IPS-18c (cell line): ENCODE results near the gene ABCC10.
"Not testable (repeated sequence)": the region's sequence is repeated elsewhere in the genome, so short reads cannot be mapped to it uniquely, and the experiment has no call there.

Source experiments
- H3K4me3 ChIP-seq: 2 replicates; pipeline ENCODE4 v1.7.0; 2013; ENCODE audit warnings: low read depth, mild to moderate bottlenecking, low read length, moderate library complexity; ENCODE audit not compliant: insufficient read depth
- H3K9me3 ChIP-seq: one replicate; pipeline ENCODE4 v1.6.1; 2013; ENCODE audit warnings: mild to moderate bottlenecking, low read length, moderate library complexity; ENCODE audit not compliant: control insufficient read depth, insufficient read depth

The ABCC10 gene

DNA sequence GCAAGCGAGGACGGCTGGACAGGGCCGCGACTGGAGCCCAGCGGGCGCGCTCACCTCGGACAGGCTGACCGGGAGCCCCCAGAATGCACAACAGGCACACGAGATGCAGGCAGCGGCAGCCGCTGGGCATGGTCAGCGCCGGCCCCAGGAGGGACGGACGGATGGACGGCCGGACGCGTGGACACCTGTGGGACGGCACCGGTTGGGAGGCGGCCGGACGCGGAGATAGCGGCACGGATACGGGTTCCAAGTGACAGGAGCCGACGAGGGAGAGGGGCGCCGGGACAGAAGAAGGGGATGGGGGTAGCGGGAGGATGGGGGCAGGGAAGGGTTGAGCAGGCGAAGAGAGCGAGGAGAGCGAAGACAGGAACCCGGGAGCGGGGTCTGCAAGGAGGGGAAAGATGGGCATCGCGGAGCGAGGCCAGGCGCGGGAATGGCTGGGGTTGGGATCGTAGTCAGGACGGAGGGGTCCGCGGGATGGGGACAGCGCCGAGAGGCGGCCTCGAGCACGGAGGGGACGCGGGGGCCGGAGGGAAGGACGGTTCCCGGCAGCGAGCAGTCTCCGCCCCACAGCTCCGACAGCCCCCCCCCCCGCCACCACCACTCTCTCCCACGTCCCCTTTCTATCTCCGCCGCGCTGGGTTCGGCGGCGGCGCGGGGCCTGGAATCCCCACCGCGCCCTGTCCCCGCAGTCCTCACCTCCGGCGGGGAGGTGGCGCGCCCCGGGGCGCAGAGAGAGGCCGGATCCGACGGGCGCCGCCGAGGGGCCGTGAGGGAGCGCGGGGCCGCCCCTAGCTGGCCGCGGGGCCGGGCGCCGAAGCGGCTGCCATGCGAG is 27.6 kb downstream of the ABCC10 start:
- peak overlapping the region; percentile 58 for H3K4me3 ChIP-seq
- H3K9me3 ChIP-seq = no peaks in the 10 kb centered on the region

GRCh38 chr6:43455531-43456428 is 28.4 kb downstream of the ABCC10 start, which contains the start of gene DLK2:
Gene DLK2, minus strand, starts transcription at chr6:43455548. Its CDS starts 723 bp downstream, at chr6:43454825.
- Histone ChIP-seq H3K4me3 (peak within 1 kb of the TSS; percentile 58), H3K9me3 (no peaks in the 10 kb centered on the region)

DNA sequence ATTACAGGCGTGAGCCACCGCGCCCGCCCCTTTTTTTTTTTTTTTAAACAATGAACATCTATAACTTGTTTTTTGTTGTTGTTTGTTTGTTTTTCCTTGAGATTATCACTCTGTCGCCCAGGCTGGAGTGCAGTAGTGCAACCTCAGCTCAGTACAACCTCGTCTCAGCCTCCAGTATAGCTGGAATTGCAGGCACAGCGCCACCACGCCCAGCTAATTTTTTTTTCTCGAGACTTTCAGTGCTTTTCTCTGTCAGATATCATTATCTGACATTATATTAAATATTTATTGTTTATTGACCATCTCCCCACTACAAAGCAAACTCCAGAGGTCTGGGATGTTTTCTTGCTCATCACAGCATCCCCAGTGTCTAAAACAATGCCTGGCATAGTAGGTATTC is 30.3 kb downstream of the ABCC10 start:
- Histone ChIP-seq H3K9me3 (no peaks in the 10 kb centered on the region), H3K4me3 (no peak overlapping the region)

- not testable (repeated sequence) for H3K4me3 ChIP-seq, H3K9me3 ChIP-seq
These were observed 30.8 kb downstream of the ABCC10 start for GRCh38 chr6:43458154-43458553.

DNA sequence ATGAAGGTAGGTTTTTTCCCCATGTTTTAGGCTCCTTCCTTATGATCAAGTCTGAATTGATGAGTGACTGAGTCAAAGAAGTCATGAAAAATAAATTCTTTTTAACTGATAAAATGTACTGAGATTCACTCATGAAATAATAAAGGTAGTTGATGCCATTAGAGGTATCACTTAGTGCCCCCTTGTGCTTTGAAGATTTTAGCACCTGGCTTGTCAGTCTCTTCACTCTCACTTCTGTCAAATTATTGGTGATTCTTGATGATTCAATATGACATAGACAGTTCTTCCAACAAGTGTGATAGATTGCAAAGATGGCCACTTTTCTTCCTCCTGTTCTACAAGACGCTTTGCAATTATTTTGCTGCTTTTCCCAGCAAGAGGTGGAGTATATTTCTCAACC is 32.2 kb downstream of the ABCC10 start:
- no peaks in the 10 kb centered on the region for H3K9me3 ChIP-seq
- H3K4me3 ChIP-seq = no peak overlapping the region

DNA sequence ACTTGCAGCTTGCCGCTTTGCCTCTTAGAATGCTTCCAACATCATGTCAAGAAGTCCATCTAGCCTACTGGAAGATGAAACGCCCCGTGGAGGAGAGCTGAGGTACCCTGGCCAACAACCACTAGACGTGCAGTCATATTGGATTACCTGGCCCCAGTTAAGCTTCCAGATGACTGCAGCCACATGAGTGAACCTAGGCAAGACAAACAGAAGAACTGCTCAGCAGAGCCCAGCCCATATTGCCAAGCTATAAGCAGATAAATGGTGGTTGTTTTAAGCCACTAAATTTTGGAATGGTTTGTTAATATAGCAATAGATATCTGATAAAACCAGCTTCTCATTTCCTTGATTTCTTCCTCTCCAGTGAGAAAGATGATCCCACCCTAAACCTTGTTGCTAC is 32.7 kb downstream of the ABCC10 start:
- Histone ChIP-seq H3K9me3 (no peaks in the 10 kb centered on the region), H3K4me3 (no peak overlapping the region)

- H3K4me3 ChIP-seq = no peak overlapping the region
These were observed 34.6 kb downstream of the ABCC10 start for GRCh38 chr6:43461936-43462335.

DNA sequence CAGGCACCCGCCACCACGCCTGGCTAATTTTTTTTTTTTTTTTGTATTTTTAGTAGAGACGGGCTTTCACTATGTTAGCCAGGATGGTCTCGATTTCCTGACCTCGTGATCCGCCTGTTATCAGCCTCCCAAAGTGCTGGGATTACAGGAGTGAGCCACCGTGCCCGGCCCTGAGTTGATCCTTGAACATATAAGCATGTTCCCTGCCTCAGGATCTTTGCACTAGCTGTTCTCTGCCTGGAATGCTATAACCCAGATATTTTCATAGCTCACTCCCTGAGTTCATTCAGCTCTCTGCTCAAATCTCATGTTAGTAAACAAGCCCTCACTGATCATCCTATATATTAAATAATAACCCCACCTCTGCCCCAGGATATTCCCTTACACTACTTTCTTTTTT is 37.0 kb downstream of the ABCC10 start:
- Histone ChIP-seq H3K4me3 (no peak overlapping the region), H3K9me3 (no peaks in the 10 kb centered on the region)

More at GRCh38 chr6:43461936-43462335, 34.6 kb downstream of the ABCC10 start:
- H3K9me3 ChIP-seq = no peaks in the 10 kb centered on the region

DNA sequence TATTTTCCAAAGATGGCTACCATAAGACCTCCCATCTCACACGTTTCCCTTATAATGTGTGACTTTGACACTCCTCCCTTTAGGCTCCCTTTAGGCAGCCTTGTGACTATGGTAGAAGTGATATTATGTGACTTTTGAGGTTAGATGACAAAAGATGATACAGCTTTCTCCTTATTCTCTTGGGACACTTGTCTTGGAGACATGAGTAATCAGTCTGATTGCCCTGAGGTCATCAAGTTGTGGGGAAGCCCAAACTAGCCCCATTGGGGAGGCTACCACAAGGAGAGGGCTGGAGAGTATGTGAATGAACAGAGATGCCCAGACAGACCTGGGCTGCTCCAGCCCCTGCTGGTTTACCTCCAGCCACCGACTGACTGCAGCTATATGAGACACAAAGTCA is 38.6 kb downstream of the ABCC10 start:
- Histone ChIP-seq H3K9me3 (no peaks in the 10 kb centered on the region), H3K4me3 (no peak overlapping the region)

- not testable (repeated sequence) for H3K4me3 ChIP-seq
These were observed 39.9 kb downstream of the ABCC10 start for GRCh38 chr6:43467265-43467664.

DNA sequence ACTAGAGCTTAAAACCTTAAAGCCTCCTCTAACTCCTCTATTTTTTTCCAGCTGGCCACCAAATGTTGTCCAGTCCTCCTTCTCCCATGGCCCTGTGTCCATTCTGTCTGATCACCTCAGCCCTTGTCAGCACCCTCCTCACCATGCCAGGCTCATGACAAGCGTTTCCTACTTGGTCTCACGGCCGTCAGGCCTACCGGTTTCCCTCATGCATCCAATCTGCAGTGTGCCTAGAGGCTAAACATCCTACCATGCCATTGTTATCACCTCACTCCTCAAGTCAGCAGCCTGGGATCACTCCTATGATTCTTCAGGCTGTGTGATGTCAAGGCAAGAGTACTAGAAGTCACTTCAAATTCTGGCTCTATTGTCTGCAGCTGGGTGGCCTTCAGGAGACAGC is 40.4 kb downstream of the ABCC10 start:
- H3K4me3 ChIP-seq = no peak overlapping the region; the same call in 1 of the 2 replicates
- H3K9me3 ChIP-seq = no peaks in the 10 kb centered on the region

More at GRCh38 chr6:43467265-43467664, 39.9 kb downstream of the ABCC10 start:
- not testable (repeated sequence) for H3K9me3 ChIP-seq

- H3K4me3 ChIP-seq = no peak overlapping the region
- H3K9me3 ChIP-seq = no peaks in the 10 kb centered on the region
These were observed 40.9 kb downstream of the ABCC10 start for GRCh38 chr6:43468240-43468639.

DNA sequence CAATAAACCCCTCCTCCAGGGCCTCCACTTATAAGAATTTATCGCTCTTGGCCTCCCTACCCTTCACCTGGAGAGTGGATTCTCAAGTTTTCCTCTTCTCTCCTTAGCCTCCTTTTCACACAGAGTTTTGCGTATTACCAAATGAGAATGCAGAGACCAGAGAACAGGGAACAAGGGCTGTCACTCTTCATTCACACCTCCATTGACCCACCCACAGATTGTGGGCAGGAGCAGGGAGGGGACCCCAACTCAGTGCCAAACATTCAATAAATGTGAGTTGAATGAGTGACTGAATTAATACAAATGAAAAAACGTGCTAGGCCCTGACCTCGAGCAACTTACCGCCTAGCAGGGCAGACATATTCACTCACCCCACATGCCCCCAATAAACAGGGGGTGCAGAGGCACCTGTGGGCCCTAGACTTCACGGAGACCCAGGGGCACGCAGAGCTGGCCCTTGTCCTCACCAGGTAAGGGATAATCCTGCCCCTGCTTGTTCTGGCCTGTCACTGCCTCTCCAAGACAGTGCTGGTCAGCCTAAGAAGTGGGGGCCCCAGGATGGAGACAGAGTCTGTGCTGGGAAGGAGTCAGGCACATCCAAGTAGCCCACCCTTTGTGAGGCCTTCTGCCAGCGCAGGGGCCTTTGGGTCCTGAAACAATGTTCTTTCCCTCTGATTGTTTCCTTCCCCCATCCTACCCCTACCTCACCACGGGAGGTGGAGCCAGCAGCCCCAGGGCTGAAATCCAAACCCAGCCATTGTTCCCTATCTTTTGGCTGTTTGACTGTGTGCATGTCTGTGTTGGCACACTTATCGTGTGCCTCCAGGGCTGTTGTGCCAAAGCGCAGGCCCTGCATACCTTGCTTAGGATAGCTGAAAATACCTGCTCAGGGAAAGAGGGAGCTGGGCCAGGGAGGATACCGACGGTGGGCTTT is 41.7 kb downstream of the ABCC10 start:
- Histone ChIP-seq H3K9me3 (no peaks in the 10 kb centered on the region), H3K4me3 (no peak overlapping the region)

DNA sequence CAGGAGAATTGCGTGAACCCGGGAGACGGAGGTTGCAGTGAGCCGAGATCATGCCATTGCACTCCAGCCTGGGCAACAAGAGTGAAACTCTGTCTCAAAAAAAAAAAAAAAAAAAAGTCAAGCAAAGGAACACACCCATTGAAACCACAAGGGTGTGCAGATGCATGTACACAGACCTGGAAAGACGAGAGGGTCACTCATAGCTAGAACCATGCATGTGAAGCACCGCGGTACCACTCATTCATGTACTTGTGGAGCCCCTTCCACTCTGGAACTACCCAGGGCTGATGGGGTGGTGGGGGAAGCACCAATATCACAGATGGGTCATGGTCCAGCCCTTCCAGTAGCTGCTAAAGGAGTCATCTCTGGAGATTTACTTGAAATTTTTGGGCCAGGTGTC is 42.6 kb downstream of the ABCC10 start:
- no peaks in the 10 kb centered on the region for H3K9me3 ChIP-seq
- H3K4me3 ChIP-seq = no peak overlapping the region

GRCh38 chr6:43471399-43471798 is 44.1 kb downstream of the ABCC10 start:
- Histone ChIP-seq H3K9me3 (no peaks in the 10 kb centered on the region), H3K4me3 (no peak overlapping the region)

DNA sequence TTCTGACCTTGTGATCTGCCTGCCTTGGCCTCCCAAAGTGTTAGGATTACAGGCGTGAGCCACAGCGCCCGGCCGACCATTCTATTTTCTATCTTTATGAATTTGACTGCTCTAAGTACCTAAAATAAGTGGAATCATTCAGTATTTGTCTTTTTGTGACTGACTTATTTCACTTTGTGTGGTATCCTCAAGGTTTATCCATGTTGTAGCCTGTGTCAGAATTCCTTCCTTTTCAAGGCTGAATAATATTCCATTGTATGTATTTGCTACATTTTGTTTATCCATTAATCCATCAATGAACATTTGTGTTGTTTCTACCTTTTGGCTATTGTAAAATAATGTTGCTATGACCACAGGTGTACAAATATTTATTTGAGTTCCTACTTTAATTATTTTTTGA is 45.2 kb downstream of the ABCC10 start:
- Histone ChIP-seq H3K9me3 (no peaks in the 10 kb centered on the region), H3K4me3 (no peak overlapping the region)

GRCh38 chr6:43475516-43475915 is 48.2 kb downstream of the ABCC10 start:
- H3K9me3 ChIP-seq = no peaks in the 10 kb centered on the region

More at GRCh38 chr6:43475516-43475915, 48.2 kb downstream of the ABCC10 start:
- H3K4me3 ChIP-seq = no peak overlapping the region
